ENCODE measurements around the gene CDON.

DNA sequence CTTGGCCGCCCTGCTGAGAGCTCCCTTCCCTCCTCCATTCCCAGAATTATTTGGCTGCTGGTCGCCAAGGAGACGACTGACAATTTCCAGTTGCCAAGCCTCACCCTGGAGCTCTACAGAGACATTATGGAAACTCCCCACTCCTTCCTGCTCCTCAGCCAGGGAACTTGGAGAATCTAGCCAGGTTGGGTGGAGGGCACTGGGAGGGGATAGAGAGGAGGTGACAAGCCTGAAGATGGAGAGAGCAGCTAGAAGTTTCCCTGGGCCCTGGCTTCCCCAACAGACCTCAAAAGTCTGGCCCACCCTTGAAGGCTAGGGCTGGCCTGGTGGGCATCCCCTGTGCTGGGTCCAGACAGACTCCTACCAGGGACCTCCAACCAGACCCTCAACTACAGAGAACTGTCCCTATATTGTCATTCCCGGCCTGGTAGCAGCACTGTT, 123.6 kb downstream of the CDON start:
- no peak for TF ChIP-seq NFE2L2 (conservative IDR thresholded peaks at IDR 0.05; ENCODE audit: low read length)
- TF ChIP-seq CTCF (IDR thresholded peaks at IDR 0.05): no peak
- TF ChIP-seq POLR2AphosphoS2 (conservative IDR thresholded peaks at IDR 0.05; ENCODE audit: low read length): no peak
- TF ChIP-seq ZC3H11A (IDR thresholded peaks at IDR 0.05): no peak
- TF ChIP-seq EP300 (IDR thresholded peaks at IDR 0.05): no peak
- no peak for TF ChIP-seq SMC3 (IDR thresholded peaks at IDR 0.05)
- no peak for TF ChIP-seq CBX2 (IDR thresholded peaks at IDR 0.05; ENCODE audit: borderline replicate concordance, low read depth)
- no peak for TF ChIP-seq BHLHE40 (IDR thresholded peaks at IDR 0.05; ENCODE audit: low read depth, low read length)
- no peak for TF ChIP-seq CEBPB (IDR thresholded peaks at IDR 0.05)
- TF ChIP-seq, protein P1, sequence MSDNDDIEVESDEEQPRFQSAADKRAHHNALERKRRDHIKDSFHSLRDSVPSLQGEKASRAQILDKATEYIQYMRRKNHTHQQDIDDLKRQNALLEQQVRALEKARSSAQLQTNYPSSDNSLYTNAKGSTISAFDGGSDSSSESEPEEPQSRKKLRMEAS (IDR thresholded peaks at IDR 0.05): no peak
- no peak for TF ChIP-seq JUNB (IDR thresholded peaks at IDR 0.05)
- TF ChIP-seq, protein P2, sequence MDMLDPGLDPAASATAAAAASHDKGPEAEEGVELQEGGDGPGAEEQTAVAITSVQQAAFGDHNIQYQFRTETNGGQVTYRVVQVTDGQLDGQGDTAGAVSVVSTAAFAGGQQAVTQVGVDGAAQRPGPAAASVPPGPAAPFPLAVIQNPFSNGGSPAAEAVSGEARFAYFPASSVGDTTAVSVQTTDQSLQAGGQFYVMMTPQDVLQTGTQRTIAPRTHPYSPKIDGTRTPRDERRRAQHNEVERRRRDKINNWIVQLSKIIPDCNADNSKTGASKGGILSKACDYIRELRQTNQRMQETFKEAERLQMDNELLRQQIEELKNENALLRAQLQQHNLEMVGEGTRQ (IDR thresholded peaks at IDR 0.05): no peak
